Chondrocyte (in vitro differentiated cells): Measurements from ENCODE around the gene OSBPL3. TPM values are rescaled to one million over a fixed set of nuclear protein-coding genes. Genes with fewer than 3 reads are reported as not detected.

Source experiments
- DNase-seq: peaks from one replicate; pipeline ENCODE4 v3.0.0; 2021; ENCODE audit warnings: mixed read lengths, low spot score
- H3K27ac Mint-ChIP-seq: one replicate; pipeline ENCODE4 v1.8.0; 2021; ENCODE audit warnings: mild to moderate bottlenecking, moderate library complexity, mixed read lengths; ENCODE audit not compliant: unreplicated experiment
- H3K27me3 Mint-ChIP-seq: 2 replicates; pipeline ENCODE4 v1.8.0; 2021; ENCODE audit warnings: low read depth, mixed read lengths
- H3K36me3 Mint-ChIP-seq: 2 replicates; pipeline ENCODE4 v1.8.0; 2021; ENCODE audit warnings: low read depth, mixed read lengths
- H3K4me1 Mint-ChIP-seq: 2 replicates; pipeline ENCODE4 v1.8.0; 2021; ENCODE audit warnings: low read depth, mild to moderate bottlenecking, mixed read lengths
- H3K4me3 Mint-ChIP-seq: one replicate; pipeline ENCODE4 v1.8.0; 2021; ENCODE audit warnings: mild to moderate bottlenecking, moderate library complexity, mixed read lengths; ENCODE audit not compliant: unreplicated experiment
- H3K9me3 Mint-ChIP-seq: 2 replicates; pipeline ENCODE4 v1.8.0; 2021; ENCODE audit warnings: low read depth, mixed read lengths
- total RNA-seq: library from RNA; stranded (reverse); gene quantifications from 3 replicates; pipeline ENCODE4 v1.2.1, GENCODE V29; 2021
- TF ChIP-seq, protein P1 (sequence below): fragments of 200-600 bp; sonication (generic); IDR thresholded peaks from 2 replicates; pipeline ENCODE4 v1.5.0; 2021; ENCODE audit warnings: antibody characterized with exemption, mild to moderate bottlenecking, moderate library complexity

The OSBPL3 gene
- total RNA-seq, 1 donor from 2014 or later: 5.7 TPM

DNA sequence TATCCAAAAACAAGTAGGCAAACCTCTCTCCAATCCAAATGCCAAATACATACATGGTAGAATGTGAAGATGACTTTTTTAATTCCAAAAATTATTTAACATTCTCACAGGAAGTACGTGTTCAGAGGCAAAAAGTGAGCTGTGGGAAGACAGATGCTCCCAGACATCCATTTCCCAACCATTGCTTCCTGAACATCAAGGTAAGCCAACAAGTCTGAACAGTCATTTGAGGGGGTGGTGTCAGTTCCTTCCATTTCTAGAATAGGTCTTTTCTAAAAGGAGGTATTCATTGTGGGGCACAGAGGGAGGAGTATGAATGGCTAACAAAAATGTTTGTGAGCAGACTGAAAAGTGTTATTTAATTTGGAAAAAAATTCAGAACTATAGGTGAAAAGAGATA is 49.1 kb downstream of the OSBPL3 start:
- H3K4me1 Mint-ChIP-seq: peaks cover 17% of the 10 kb centered on the region
- DNase-seq: no peak
- TF ChIP-seq, protein P1, sequence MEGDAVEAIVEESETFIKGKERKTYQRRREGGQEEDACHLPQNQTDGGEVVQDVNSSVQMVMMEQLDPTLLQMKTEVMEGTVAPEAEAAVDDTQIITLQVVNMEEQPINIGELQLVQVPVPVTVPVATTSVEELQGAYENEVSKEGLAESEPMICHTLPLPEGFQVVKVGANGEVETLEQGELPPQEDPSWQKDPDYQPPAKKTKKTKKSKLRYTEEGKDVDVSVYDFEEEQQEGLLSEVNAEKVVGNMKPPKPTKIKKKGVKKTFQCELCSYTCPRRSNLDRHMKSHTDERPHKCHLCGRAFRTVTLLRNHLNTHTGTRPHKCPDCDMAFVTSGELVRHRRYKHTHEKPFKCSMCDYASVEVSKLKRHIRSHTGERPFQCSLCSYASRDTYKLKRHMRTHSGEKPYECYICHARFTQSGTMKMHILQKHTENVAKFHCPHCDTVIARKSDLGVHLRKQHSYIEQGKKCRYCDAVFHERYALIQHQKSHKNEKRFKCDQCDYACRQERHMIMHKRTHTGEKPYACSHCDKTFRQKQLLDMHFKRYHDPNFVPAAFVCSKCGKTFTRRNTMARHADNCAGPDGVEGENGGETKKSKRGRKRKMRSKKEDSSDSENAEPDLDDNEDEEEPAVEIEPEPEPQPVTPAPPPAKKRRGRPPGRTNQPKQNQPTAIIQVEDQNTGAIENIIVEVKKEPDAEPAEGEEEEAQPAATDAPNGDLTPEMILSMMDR: no peak
- no peaks in the 10 kb centered on the region for H3K27me3 Mint-ChIP-seq
- H3K27ac Mint-ChIP-seq: no peak overlapping the region
- H3K4me3 Mint-ChIP-seq: no peak overlapping the region
- H3K9me3 Mint-ChIP-seq: no peaks in the 10 kb centered on the region
- H3K36me3 Mint-ChIP-seq: no peaks in the 10 kb centered on the region

DNA sequence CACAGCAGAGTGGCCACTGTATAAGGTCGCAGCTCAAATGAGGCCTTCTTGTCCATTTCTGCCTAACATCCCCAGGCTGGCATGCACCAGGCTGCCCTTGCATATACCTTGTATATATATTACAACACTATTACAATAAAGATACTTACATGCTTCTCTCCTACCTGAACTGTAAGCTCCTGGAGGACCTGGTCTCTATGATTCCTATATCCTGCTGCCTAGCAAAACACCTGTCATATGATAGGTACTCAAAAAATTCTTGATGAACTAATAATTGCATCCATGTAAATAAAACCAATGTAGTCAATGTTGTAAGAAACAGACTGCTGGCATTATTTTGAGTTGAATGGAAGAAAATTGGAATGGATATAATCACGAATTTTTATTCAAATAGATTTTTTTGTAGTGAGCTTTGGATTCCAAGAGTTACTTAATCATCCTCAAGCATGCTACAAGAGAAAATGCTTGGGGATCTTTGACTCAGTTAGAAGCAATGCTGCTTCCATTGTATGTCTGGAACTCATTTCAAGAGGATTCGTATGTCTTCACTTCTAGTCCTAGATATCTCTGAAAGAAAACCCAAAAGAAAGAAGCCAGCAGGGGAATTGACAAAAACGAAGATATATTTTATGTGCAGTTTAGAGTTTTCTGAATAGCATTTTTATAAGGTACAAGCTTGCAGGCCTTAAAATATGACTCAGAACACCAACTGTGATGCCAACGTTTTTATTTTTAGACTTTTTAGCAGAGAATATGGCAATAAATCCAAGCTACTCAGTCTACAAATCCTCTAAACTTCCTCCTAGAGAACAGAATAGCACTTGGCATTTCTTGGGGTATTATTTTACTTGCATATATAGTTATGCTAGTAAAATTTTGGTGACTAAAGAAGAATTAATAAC is 53.1 kb downstream of the OSBPL3 start:
- TF ChIP-seq, protein P1: no peak
- H3K27me3 Mint-ChIP-seq: no peaks in the 10 kb centered on the region
- no peaks in the 10 kb centered on the region for H3K9me3 Mint-ChIP-seq
- H3K27ac Mint-ChIP-seq: peak overlapping the region; percentile 28
- H3K4me3 Mint-ChIP-seq: no peak overlapping the region
- no peak for DNase-seq
- no peaks in the 10 kb centered on the region for H3K36me3 Mint-ChIP-seq
- peaks cover 25% of the 10 kb centered on the region for H3K4me1 Mint-ChIP-seq

DNA sequence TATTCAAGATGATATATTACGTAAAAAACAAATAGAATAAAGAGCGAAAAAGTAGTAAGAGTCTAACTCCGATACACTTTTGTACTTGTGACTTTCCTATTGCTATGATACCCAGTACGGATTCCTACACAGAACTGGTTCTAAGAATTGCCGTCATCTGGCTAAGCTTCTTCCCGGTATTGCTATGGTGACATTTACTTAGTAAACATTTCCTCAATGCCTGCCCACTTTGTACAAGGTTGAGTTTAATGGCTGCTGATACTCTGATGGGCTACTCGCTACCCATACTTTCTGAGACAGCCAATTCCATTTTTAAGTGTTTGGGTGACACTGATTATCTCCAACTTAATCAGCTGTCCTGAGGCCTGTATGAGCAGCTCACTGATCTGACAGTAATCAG is 55.6 kb downstream of the OSBPL3 start:
- Mint-ChIP-seq H3K9me3 (peaks cover 2% of the 10 kb centered on the region), H3K27ac (no peak overlapping the region), H3K27me3 (no peaks in the 10 kb centered on the region), H3K36me3 (no peaks in the 10 kb centered on the region), H3K4me3 (no peak overlapping the region), H3K4me1 (peaks cover 30% of the 10 kb centered on the region)
- no peak for DNase-seq
- TF ChIP-seq, protein P1: no peak

DNA sequence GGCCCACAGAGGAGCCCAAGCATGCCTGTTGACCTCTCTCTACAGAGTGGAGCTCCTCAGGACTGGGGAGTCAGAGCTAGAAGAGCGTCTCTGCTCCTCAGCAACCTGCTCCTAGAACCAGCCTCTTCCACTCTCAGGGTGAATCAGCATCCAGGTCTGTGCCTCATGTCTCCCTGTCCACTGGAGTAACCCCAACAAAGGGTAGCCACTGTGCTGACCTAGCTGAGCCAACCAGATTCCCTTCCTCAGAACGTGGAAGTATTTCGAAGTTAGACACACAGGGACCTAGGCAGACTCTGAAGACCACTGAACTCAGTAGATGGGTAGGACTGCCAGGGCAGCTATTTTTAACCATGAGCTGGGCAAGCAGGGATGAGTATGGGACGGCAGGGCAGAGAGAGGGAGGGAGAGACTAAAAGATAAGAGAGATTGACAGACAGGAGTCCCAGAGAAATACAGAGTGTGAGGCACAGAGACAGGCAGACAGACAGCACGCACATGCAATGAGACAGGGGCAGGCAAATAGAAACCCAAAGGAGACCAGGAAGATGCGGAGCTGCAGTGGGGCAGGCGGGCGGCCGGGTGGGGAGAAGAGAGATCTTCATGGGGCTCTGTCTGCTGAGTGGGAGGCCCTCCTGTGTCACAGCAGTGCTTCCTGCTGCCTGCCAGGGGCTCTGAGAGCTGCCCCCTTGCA is 56.7 kb downstream of the OSBPL3 start:
- TF ChIP-seq, protein P1: no peak
- Mint-ChIP-seq H3K27ac (no peak overlapping the region), H3K9me3 (peaks cover 3% of the 10 kb centered on the region), H3K4me3 (no peak overlapping the region), H3K36me3 (no peaks in the 10 kb centered on the region), H3K27me3 (no peaks in the 10 kb centered on the region), H3K4me1 (peaks cover 30% of the 10 kb centered on the region)
- DNase-seq: no peak

DNA sequence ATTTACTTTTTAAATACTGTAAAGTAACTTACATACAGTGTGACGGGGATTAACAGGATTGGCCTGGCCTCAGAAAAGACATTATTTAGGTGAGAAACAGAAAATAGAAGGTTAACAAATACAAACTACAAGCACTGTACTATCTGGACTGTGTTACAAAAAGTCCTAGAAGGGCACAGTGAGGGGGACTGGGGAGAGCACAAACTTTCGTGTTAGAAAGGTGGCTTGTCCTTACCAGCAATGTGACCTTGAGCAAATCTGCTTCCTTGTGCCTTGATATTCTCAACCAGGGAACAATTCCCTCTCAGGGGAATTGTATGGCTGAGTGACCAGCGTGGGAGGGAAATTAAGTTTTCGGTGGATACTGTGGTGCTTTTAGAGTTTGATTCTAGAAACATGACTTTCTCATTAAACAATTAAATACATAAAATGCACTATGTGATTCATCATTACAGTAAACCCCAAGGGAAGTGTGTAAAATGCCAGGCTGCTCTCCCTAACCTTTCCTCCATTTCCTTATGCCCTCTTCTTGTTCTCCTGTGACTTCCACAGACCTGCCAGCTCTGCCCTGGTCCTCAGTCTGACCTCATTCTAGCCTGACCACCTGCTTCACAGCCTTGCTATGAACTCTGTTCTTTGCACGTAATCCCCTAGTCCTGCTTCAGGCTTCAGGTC is 57.7 kb downstream of the OSBPL3 start:
- TF ChIP-seq, protein P1: no peak
- no peaks in the 10 kb centered on the region for H3K36me3 Mint-ChIP-seq
- H3K4me1 Mint-ChIP-seq: peaks cover 25% of the 10 kb centered on the region
- no peaks in the 10 kb centered on the region for H3K27me3 Mint-ChIP-seq
- H3K27ac Mint-ChIP-seq: no peak overlapping the region
- DNase-seq: no peak
- no peak overlapping the region for H3K4me3 Mint-ChIP-seq
- peaks cover 3% of the 10 kb centered on the region for H3K9me3 Mint-ChIP-seq
